Ectodermal cell (in vitro differentiated cells): Measurements from ENCODE around the gene MSL3B.

Source experiments
- H3K27ac ChIP-seq: 2 replicates; pipeline ENCODE4 v1.7.0; 2013; ENCODE audit warnings: mild to moderate bottlenecking, low read depth, low read length; ENCODE audit not compliant: insufficient read depth, poor library complexity, severe bottlenecking
- H3K27me3 ChIP-seq: 2 replicates; pipeline ENCODE4 v1.7.0; 2013; ENCODE audit warnings: mild to moderate bottlenecking, low read length; ENCODE audit not compliant: insufficient read depth, control insufficient read depth, poor library complexity, severe bottlenecking
- H3K36me3 ChIP-seq: one replicate; pipeline ENCODE4 v1.7.0; 2013; ENCODE audit warnings: low read length; ENCODE audit not compliant: control insufficient read depth, insufficient read depth
- H3K4me1 ChIP-seq: one replicate; pipeline ENCODE4 v1.7.0; 2013; ENCODE audit warnings: low read length; ENCODE audit not compliant: control insufficient read depth, insufficient read depth
- H3K4me3 ChIP-seq: 2 replicates; pipeline ENCODE4 v1.7.0; 2013; ENCODE audit warnings: low read depth, low read length, control low read depth; ENCODE audit not compliant: insufficient read depth
- H3K9me3 ChIP-seq: 2 replicates; pipeline ENCODE4 v1.7.0; 2013; ENCODE audit warnings: mild to moderate bottlenecking, low read length, moderate library complexity; ENCODE audit not compliant: control insufficient read depth
- WGBS, 2 experiments: methylation state at CpG; one replicate each; pipeline ENCODE4 v1.1.7; 2013; ENCODE audit warnings: missing lambda C conversion rate in 2 of 2; 5-methylcytosine and 5-hydroxymethylcytosine counted together

Gene MSL3B

DNA sequence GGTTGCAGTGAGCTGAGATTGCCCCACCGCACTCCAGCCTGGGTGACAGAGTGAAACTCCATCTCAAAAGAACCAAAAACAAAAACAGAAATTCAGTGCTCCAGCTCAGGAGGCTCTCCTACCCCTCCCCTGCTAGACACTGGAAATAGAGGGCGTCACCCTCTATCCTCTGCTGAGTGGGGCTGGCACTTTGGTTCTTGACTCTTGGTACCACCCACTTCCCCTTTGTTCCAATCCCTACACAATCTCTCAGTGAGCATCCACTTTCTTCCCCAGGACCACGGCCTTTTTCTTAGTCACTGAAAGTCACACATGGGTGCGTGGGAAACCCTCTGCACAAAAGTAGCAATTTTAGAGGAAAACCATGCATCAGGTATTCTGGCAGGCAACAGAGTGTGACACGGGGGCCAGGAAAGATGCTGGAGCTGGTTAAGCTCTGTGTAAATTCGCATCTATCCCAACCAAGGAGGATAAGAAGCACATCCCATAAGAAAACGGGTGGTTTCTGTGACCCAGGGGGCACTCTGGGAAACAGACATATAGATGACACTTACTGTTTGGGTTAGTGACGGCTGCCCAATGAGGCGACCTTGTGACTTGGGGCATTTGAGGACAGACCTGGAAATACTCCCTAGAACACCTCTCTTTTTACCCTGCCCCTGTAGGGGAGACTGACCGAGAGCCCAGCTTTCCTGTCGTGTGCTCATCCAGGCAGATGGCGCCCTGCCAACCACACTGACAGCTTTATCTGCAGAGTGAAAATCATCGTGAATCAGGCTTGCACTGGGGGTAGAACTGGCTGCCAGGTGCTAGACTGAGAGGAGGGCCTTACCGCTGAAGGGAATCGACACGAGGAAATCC lies 21.6 kb downstream of the MSL3B start:
- Histone ChIP-seq H3K27me3 (no peaks in the 10 kb centered on the region), H3K4me3 (no peak overlapping the region), H3K27ac (no peak overlapping the region), H3K36me3 (peaks cover 79% of the 10 kb centered on the region), H3K9me3 (no peaks in the 10 kb centered on the region), H3K4me1 (no peaks in the 10 kb centered on the region)
- WGBS, 2 experiments, result 92 to 96% methylated on average over 16 of the region's 16 CpGs

DNA sequence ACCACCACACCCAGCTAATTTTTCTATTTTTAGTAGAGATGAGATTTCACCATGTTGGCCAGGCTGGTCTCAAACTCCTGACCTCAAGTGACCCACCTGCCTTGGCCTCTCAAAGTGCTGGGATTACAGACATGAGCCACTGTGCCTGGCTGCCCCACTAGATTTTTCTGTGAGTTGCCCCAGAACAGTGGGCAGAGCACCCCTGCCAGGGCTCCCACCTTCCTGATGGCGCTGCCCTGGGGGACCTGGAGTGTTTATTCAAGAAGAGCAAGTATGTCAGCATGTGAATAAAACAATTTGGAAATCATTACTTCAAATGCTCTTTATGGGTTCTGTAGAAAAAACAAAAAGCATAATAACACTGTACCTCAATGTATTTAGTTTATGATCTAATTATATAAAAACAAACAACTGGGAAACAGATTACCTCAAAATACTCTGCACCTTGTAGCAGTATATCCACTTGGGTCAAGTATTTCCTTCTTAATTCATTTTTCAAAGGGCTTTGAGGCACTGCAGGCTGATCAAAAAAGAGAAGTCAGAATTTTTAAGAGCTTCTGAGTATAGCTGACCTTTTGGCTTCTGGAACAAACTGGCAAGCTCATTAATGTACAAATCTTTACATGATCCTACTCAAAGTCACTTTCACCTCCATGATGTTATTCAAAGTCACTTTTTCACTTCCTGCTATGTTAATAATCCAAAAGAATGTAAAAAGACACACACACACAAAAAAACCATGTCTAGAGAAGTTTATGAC lies 22.7 kb downstream of the MSL3B start:
- Histone ChIP-seq H3K4me3 (no peak overlapping the region), H3K4me1 (no peaks in the 10 kb centered on the region), H3K27me3 (no peaks in the 10 kb centered on the region), H3K27ac (no peak overlapping the region), H3K9me3 (no peaks in the 10 kb centered on the region), H3K36me3 (peaks cover 84% of the 10 kb centered on the region)
- 91 to 100% methylated on average over 1 of the region's 1 CpG for WGBS, 2 experiments

DNA sequence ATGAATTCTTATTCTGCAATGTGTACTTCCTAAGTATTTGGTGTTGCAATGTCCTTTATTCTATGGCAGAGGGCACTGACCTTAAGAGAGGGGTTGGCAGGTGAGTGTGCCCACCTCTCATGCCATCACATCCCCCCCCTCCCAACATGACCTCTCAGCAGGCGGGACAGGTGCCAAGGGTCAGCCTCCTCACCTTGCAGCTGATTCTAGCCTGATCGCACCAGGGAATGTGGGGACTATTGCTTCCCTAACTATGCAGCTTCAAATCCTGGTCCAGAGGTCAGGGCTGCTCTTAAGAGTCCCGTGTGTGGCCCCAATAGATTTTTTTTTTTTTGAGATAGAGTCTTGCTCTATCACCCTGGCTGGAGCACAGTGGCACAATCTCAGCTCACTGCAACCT lies 23.4 kb downstream of the MSL3B start:
- H3K27me3 ChIP-seq, result no peaks in the 10 kb centered on the region
- no peak overlapping the region for H3K27ac ChIP-seq
- 91 to 98% methylated on average over 3 of the region's 3 CpGs for WGBS, 2 experiments
- H3K4me1 ChIP-seq, result no peaks in the 10 kb centered on the region
- H3K4me3 ChIP-seq, result no peak overlapping the region
- peaks cover 80% of the 10 kb centered on the region for H3K36me3 ChIP-seq
- no peaks in the 10 kb centered on the region for H3K9me3 ChIP-seq

DNA sequence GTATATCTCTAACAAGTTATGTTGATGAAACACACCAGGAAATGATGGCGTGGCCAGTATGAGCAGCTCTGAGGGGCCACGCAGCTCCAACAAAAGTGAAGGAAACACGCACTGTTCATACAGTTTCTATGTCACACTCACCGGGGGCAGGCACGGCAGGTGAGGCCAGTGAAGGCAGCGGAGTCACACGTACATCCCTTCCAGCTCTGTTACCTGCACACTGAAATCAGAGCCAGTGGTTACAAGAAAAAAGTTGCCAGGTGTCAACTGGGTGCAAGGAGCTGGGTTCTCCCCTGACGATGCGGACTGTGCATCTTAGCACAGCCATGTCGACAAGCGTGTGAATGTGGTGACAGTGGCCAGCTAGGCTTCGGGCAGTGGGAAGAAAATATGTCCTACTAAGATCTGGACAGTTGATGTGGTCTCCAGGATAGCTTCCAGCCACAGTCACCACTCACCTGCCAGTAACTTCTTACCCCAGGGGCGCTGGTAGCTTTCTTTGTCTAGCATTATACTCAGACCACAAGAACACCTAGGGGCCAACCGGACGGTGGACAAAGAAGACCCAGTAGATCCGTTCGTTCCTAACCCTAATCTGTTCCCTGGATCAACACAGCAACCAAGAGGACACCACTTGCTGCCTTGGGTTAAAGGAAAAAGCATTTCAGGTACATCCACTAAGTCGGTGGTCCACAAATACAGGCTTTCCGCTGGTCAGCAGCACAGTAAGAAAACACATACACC lies 23.9 kb downstream of the MSL3B start:
- no peak overlapping the region for H3K27ac ChIP-seq
- peaks cover 75% of the 10 kb centered on the region for H3K36me3 ChIP-seq
- 90 to 92% methylated on average over 19 of the region's 19 CpGs for WGBS, 2 experiments
- H3K9me3 ChIP-seq, result no peaks in the 10 kb centered on the region
- no peaks in the 10 kb centered on the region for H3K4me1 ChIP-seq
- H3K4me3 ChIP-seq, result no peak overlapping the region
- H3K27me3 ChIP-seq, result no peaks in the 10 kb centered on the region

DNA sequence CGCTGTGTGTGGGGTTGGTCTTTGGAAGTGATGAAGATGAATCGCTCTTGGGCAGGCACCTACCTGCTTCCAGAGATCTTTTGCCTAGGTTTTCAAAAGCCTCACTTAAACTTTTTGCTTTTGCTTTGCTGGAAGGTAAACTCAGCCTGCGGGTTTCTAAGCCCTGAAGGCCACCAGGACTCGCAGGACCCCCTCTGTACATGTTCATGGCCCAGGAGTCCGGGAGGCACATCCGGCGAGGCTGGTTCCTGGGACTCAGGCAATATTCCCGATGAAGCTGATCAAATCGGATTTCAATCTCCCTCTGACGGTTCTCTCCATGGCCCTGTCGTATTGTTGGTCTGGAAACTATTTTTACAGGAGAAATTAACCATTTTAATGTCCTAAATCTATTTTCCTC lies 27.0 kb downstream of the MSL3B start:
- peaks cover 73% of the 10 kb centered on the region for H3K36me3 ChIP-seq

DNA sequence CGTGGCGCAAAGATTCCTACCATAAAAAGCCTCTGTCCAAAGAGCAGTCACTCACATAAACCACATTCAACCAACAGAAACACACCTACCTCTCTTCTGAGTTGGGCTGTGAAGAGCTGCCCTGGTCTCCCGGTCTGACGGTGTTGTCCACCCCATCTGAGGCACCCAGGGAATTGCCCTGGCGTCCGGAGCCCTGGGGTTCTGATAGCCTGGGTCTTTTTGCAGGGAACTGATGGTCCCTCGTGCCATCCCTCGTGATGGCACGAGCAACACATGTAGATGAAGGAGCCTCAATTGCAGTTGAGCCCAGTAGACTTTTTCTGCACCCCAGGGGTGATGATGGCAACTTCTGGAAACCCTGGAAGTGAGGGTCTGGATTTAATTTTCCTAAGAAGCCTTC lies 27.7 kb downstream of the MSL3B start:
- WGBS, 2 experiments, result 94 to 97% methylated on average over 9 of the region's 9 CpGs
- Histone ChIP-seq H3K27ac (no peak overlapping the region), H3K27me3 (no peaks in the 10 kb centered on the region), H3K9me3 (no peaks in the 10 kb centered on the region), H3K4me1 (no peaks in the 10 kb centered on the region), H3K4me3 (no peak overlapping the region), H3K36me3 (peaks cover 74% of the 10 kb centered on the region)

More for the DNA sequence above, 27.0 kb downstream of the MSL3B start:
- Histone ChIP-seq H3K4me1 (no peaks in the 10 kb centered on the region), H3K27me3 (no peaks in the 10 kb centered on the region), H3K27ac (no peak overlapping the region), H3K4me3 (no peak overlapping the region), H3K9me3 (no peaks in the 10 kb centered on the region)
- WGBS, 2 experiments, result 97% methylated on average over 11 of the region's 11 CpGs

DNA sequence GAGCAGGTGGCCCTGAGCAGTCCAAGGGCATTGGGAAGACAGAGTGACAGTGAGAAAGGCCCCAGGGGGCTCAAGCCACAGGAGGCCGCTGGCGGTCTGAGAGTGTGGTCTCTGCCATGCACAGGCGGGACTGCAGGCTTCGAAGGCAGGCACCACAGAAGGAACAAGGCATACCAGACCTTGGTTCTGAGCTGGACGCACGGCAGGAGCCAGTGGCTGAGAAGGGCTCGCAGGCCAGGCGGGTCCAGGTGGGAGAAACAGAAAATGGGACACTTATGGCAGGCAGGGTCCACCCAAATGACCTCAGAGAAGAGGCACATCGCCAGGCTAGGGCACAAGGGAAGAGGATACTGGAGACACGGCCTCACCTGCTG lies 28.8 kb downstream of the MSL3B start:
- Histone ChIP-seq H3K4me3 (no peak overlapping the region), H3K36me3 (peaks cover 73% of the 10 kb centered on the region), H3K4me1 (no peaks in the 10 kb centered on the region), H3K27me3 (no peaks in the 10 kb centered on the region), H3K27ac (no peak overlapping the region), H3K9me3 (no peaks in the 10 kb centered on the region)
- WGBS, 2 experiments, result 93 to 97% methylated on average over 10 of the region's 10 CpGs

DNA sequence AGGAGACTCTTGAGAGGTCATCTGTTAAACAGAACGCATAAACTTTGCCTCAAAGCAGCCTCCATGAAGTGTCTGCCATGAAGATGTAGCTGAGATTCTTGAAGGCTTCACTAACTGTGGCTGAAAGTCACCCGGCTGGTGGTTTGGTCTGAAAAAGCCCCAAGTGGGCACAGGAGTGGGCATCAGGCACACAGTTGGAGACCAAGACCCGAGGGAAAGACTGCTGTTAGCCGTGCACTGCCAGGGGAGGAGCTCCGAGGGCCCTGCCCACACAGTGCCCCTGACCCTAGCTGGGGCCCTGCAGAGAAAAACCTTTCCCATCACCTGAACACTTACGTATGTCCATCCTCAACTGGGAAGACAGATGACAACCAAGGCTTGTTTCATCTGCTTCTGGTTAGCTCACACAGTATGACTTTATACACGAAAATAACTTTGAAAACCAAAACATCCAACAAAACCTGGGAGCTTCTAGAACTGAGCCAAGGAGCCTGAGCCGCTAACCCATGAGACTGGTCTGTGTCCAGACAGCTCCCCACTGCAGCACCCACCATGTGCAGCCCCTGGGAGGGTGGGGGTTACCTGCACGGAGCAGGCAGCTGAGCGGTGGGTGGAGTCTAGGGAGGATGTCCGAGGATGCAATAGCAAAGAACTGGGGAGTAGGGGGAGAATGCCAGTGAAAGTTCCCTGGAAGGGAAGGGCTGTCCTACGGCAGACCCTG lies 29.3 kb downstream of the MSL3B start:
- Histone ChIP-seq H3K4me1 (no peaks in the 10 kb centered on the region), H3K27ac (no peak overlapping the region), H3K9me3 (no peaks in the 10 kb centered on the region), H3K4me3 (no peak overlapping the region), H3K27me3 (no peaks in the 10 kb centered on the region), H3K36me3 (peaks cover 68% of the 10 kb centered on the region)
- WGBS, 2 experiments, result 92 to 94% methylated on average over 12 of the region's 12 CpGs

DNA sequence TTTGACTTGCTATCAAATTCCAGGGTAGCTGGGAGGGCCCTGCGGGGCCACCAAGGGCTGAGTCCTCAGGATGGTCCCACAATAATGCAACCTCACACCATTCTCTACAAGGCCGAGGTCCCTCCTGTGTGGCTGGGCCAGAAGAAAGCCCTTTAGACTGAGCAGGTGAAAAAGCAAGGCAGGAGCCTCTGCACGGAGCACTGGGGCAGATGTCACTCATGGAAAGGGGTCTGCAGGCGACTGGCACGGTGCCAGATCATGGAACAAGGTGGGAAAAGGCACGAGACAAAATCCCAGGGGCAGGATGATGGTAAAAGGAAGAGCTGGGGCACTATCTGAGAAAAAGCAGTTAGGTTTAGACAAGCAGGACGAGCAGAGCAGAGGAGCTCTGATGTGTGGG lies 29.9 kb downstream of the MSL3B start:
- Histone ChIP-seq H3K9me3 (no peaks in the 10 kb centered on the region), H3K36me3 (peaks cover 61% of the 10 kb centered on the region), H3K27ac (no peak overlapping the region), H3K4me1 (peaks cover under 1% of the 10 kb centered on the region), H3K27me3 (no peaks in the 10 kb centered on the region), H3K4me3 (no peak overlapping the region)
- WGBS, 2 experiments, result 90 to 92% methylated on average over 7 of the region's 7 CpGs
